ENCODE measurements around the gene SNAI3. TPM values are rescaled to one million over a fixed set of nuclear protein-coding genes. Genes with fewer than 3 reads are reported as not detected.

Gene SNAI3
- total RNA-seq, 4 donors from 2014 or later: 0.94 to 2.0 (median 1.5) TPM

GRCh38 chr16:88680554-88681083, 5.7 kb downstream of the SNAI3 start:
- TF ChIP-seq CTCF (IDR thresholded peaks at IDR 0.05; ENCODE audit: low read depth): no peak

- no peak for TF ChIP-seq CTCF (IDR thresholded peaks at IDR 0.05; ENCODE audit: low read depth)
Measured at GRCh38 chr16:88678224-88678979, 7.9 kb downstream of the SNAI3 start.

GRCh38 chr16:88677721-88678120, 8.6 kb downstream of the SNAI3 start:
- no peak for TF ChIP-seq CTCF (IDR thresholded peaks at IDR 0.05; ENCODE audit: low read depth)

GRCh38 chr16:88676502-88677242, 9.6 kb downstream of the SNAI3 start:
- TF ChIP-seq CTCF (IDR thresholded peaks at IDR 0.05; ENCODE audit: low read depth): no peak

- TF ChIP-seq CTCF (IDR thresholded peaks at IDR 0.05; ENCODE audit: low read depth): no peak
Measured at GRCh38 chr16:88673716-88674379, 12.5 kb downstream of the SNAI3 start.

GRCh38 chr16:88672776-88673175, 13.5 kb downstream of the SNAI3 start:
- no peak for TF ChIP-seq CTCF (IDR thresholded peaks at IDR 0.05; ENCODE audit: low read depth)

GRCh38 chr16:88671806-88672205, 14.5 kb downstream of the SNAI3 start:
- no peak for TF ChIP-seq CTCF (IDR thresholded peaks at IDR 0.05; ENCODE audit: low read depth)
